IPS-18a (cell line): ENCODE measurements around the gene CFAP119.

Source experiments
- H3K27ac ChIP-seq: one replicate; pipeline ENCODE4 v1.5.1; 2013; ENCODE audit warnings: low read length
- H3K27me3 ChIP-seq: one replicate; pipeline ENCODE4 v1.6.1; 2013; ENCODE audit warnings: mild to moderate bottlenecking, low read length; ENCODE audit not compliant: control insufficient read depth, insufficient read depth
- H3K36me3 ChIP-seq: one replicate; pipeline ENCODE4 v1.6.1; 2013; ENCODE audit warnings: low read depth, low read length; ENCODE audit not compliant: control insufficient read depth
- H3K4me1 ChIP-seq: one replicate; pipeline ENCODE4 v1.6.1; 2013; ENCODE audit warnings: low read depth, low read length; ENCODE audit not compliant: control insufficient read depth
- H3K4me3 ChIP-seq: one replicate; pipeline ENCODE4 v1.5.1; 2013; ENCODE audit warnings: low read length
- H3K9ac ChIP-seq: one replicate; pipeline ENCODE4 v1.6.1; 2013; ENCODE audit warnings: mild to moderate bottlenecking, low read length, moderate library complexity
- H3K9me3 ChIP-seq: one replicate; pipeline ENCODE4 v1.6.1; 2013; ENCODE audit warnings: low read depth, low read length; ENCODE audit not compliant: control insufficient read depth

The CFAP119 gene

GRCh38 chr16:30757316-30757715 lies 4.5 kb downstream of the CFAP119 start:
- peaks cover 28% of the 10 kb centered on the region for H3K36me3 ChIP-seq
- no peaks in the 10 kb centered on the region for H3K27me3 ChIP-seq
- H3K27ac ChIP-seq: no peak overlapping the region
- no peaks in the 10 kb centered on the region for H3K9me3 ChIP-seq
- no peak overlapping the region for H3K4me3 ChIP-seq
- H3K9ac ChIP-seq: no peak overlapping the region
- H3K4me1 ChIP-seq: no peaks in the 10 kb centered on the region

GRCh38 chr16:30756781-30757100 lies 5.1 kb downstream of the CFAP119 start:
- Histone ChIP-seq H3K4me3 (no peak overlapping the region), H3K4me1 (no peaks in the 10 kb centered on the region), H3K9ac (no peak overlapping the region), H3K36me3 (peaks cover 29% of the 10 kb centered on the region), H3K9me3 (no peaks in the 10 kb centered on the region), H3K27me3 (no peaks in the 10 kb centered on the region), H3K27ac (no peak overlapping the region)

- no peak overlapping the region for H3K4me3 ChIP-seq
- H3K9me3 ChIP-seq: no peaks in the 10 kb centered on the region
- no peaks in the 10 kb centered on the region for H3K27me3 ChIP-seq
- peaks cover 33% of the 10 kb centered on the region for H3K36me3 ChIP-seq
- no peaks in the 10 kb centered on the region for H3K4me1 ChIP-seq
- H3K9ac ChIP-seq: no peak overlapping the region
- no peak overlapping the region for H3K27ac ChIP-seq
Observed at GRCh38 chr16:30755955-30756780, 5.7 kb downstream of the CFAP119 start.

GRCh38 chr16:30753596-30753995 lies 8.3 kb downstream of the CFAP119 start:
- H3K36me3 ChIP-seq: peaks cover 34% of the 10 kb centered on the region

GRCh38 chr16:30750876-30751465 lies 10.9 kb downstream of the CFAP119 start:
- Histone ChIP-seq H3K27me3 (no peaks in the 10 kb centered on the region), H3K36me3 (peaks cover 30% of the 10 kb centered on the region), H3K9me3 (no peaks in the 10 kb centered on the region), H3K4me3 (no peak overlapping the region), H3K27ac (no peak overlapping the region), H3K4me1 (no peaks in the 10 kb centered on the region), H3K9ac (no peak overlapping the region)

More at GRCh38 chr16:30753596-30753995, 8.3 kb downstream of the CFAP119 start:
- Histone ChIP-seq H3K4me3 (no peak overlapping the region), H3K27ac (no peak overlapping the region), H3K9me3 (no peaks in the 10 kb centered on the region), H3K4me1 (no peaks in the 10 kb centered on the region), H3K9ac (no peak overlapping the region), H3K27me3 (no peaks in the 10 kb centered on the region)

GRCh38 chr16:30750201-30750600 lies 11.7 kb downstream of the CFAP119 start:
- H3K9ac ChIP-seq: no peak overlapping the region

GRCh38 chr16:30748634-30749445 lies 13.0 kb downstream of the CFAP119 start:
- no peaks in the 10 kb centered on the region for H3K9me3 ChIP-seq
- no peak overlapping the region for H3K27ac ChIP-seq
- H3K36me3 ChIP-seq: peaks cover 23% of the 10 kb centered on the region

More at GRCh38 chr16:30750201-30750600, 11.7 kb downstream of the CFAP119 start:
- Histone ChIP-seq H3K27me3 (no peaks in the 10 kb centered on the region), H3K36me3 (peaks cover 30% of the 10 kb centered on the region), H3K27ac (no peak overlapping the region), H3K9me3 (no peaks in the 10 kb centered on the region), H3K4me3 (no peak overlapping the region), H3K4me1 (no peaks in the 10 kb centered on the region)

GRCh38 chr16:30747799-30748633 lies 13.8 kb downstream of the CFAP119 start, which contains the start of gene PHKG2:
TSS of gene PHKG2 (plus strand) at chr16:30748425. CDS start at chr16:30748821, 396 bp downstream.
- H3K9ac ChIP-seq: peak within 1 kb of the TSS; percentile 29
- no peaks in the 10 kb centered on the region for H3K27me3 ChIP-seq
- no peaks in the 10 kb centered on the region for H3K4me1 ChIP-seq
- H3K36me3 ChIP-seq: peaks cover 15% of the 10 kb centered on the region
- no peak within 1 kb of the TSS for H3K27ac ChIP-seq
- peak within 1 kb of the TSS; percentile 50 for H3K4me3 ChIP-seq
- no peaks in the 10 kb centered on the region for H3K9me3 ChIP-seq

More at GRCh38 chr16:30748634-30749445, 13.0 kb downstream of the CFAP119 start:
- H3K27me3 ChIP-seq: no peaks in the 10 kb centered on the region
- H3K4me3 ChIP-seq: peak overlapping the region; percentile 50
- no peaks in the 10 kb centered on the region for H3K4me1 ChIP-seq
- no peak overlapping the region for H3K9ac ChIP-seq

- Histone ChIP-seq H3K9ac (peak overlapping the region; percentile 29), H3K36me3 (peaks cover 14% of the 10 kb centered on the region), H3K4me3 (peak overlapping the region; percentile 42), H3K4me1 (no peaks in the 10 kb centered on the region), H3K27me3 (no peaks in the 10 kb centered on the region), H3K9me3 (no peaks in the 10 kb centered on the region), H3K27ac (no peak overlapping the region)
Observed at GRCh38 chr16:30747331-30747730, 14.5 kb downstream of the CFAP119 start.

GRCh38 chr16:30746638-30747175 lies 15.2 kb downstream of the CFAP119 start:
- Histone ChIP-seq H3K27me3 (no peaks in the 10 kb centered on the region), H3K27ac (no peak overlapping the region), H3K36me3 (peaks cover 19% of the 10 kb centered on the region)

More at GRCh38 chr16:30746638-30747175, 15.2 kb downstream of the CFAP119 start:
- Histone ChIP-seq H3K4me3 (no peak overlapping the region), H3K9me3 (no peaks in the 10 kb centered on the region), H3K4me1 (no peaks in the 10 kb centered on the region), H3K9ac (no peak overlapping the region)
